ENCODE data around the gene TOGARAM2.

DNA sequence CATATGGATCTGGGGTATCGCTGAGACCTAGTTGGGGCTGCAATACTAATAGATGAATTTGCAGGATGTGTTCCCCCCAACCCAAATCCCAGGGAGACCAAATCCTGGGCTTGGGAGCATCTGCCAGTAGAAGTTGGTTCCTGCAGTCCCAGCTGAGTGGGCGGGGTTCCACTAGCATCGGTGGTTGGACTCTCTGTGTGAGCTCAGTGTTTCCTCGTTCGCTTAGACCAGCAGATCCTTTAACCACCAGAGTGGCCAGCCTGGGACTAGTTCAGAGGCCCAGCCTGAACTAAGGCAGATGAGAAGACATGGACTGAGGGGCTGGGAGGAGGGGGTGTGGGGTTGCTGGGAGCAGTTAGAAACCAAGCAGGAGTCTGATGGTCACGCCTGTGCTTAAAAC lies 52.6 kb downstream of the TOGARAM2 start:
- TF ChIP-seq, protein P1, sequence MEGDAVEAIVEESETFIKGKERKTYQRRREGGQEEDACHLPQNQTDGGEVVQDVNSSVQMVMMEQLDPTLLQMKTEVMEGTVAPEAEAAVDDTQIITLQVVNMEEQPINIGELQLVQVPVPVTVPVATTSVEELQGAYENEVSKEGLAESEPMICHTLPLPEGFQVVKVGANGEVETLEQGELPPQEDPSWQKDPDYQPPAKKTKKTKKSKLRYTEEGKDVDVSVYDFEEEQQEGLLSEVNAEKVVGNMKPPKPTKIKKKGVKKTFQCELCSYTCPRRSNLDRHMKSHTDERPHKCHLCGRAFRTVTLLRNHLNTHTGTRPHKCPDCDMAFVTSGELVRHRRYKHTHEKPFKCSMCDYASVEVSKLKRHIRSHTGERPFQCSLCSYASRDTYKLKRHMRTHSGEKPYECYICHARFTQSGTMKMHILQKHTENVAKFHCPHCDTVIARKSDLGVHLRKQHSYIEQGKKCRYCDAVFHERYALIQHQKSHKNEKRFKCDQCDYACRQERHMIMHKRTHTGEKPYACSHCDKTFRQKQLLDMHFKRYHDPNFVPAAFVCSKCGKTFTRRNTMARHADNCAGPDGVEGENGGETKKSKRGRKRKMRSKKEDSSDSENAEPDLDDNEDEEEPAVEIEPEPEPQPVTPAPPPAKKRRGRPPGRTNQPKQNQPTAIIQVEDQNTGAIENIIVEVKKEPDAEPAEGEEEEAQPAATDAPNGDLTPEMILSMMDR (IDR thresholded peaks at IDR 0.05), result no peak
- no peak for TF ChIP-seq EP300 (IDR thresholded peaks at IDR 0.05)
- TF ChIP-seq POLR2A (IDR thresholded peaks at IDR 0.05), result no peak
- TF ChIP-seq POLR2AphosphoS5 (IDR thresholded peaks at IDR 0.05), result no peak
